Measurements from ENCODE around the gene LRP10. TPM values are rescaled to one million over a fixed set of nuclear protein-coding genes. Genes with fewer than 3 reads are reported as not detected.
A peak's percentile ranks its signal among the peaks of the same experiment; 100 is the strongest.

The LRP10 gene
- total RNA-seq, 1 experiment from 2014 or later, result 78.3 TPM

GRCh38 chr14:22835505-22835904, 36.0 kb upstream of the LRP10 start:
- intact Hi-C loops (cut with micrococcal nuclease; ENCODE audit: unreplicated experiment), result no loop called here
- ATAC-seq, result no peak
- BruUV-seq (replicated peaks), result no TSS peak
- ChIA-PET POLR2A (no interaction called here), CTCF (no interaction called here)
- in situ Hi-C loops (cut with HindIII; ENCODE audit: low pct_unique_long_range_greater_than_20kb, low sequenced_read_pairs), result no loop called here
- H3K27me3 ChIP-seq (ENCODE audit: control insufficient read depth, insufficient read depth, low read length), result no peaks in the 10 kb centered on the region
- H3K36me3 ChIP-seq (ENCODE audit: control insufficient read depth, insufficient read depth, low read length), result peaks cover 5% of the 10 kb centered on the region
- H3K9me3 ChIP-seq (ENCODE audit: control insufficient read depth, insufficient read depth, low read depth, low read length), result no peaks in the 10 kb centered on the region
- H3K27ac ChIP-seq (ENCODE audit: low read length), result no peak overlapping the region
- DNase-seq (ENCODE audit: low read depth, low spot score), result no peak
- no peak for TF ChIP-seq POLR2AphosphoS5 (IDR thresholded peaks at IDR 0.05; ENCODE audit: low read depth, low read length)
- TF ChIP-seq SIN3A (IDR thresholded peaks at IDR 0.05; ENCODE audit: borderline replicate concordance, insufficient read depth, low read depth, low read length), result no peak
- H3K4me1 ChIP-seq (ENCODE audit: control insufficient read depth, insufficient read depth, low read length), result peaks cover 3% of the 10 kb centered on the region
- no peak overlapping the region for H3K4me3 ChIP-seq (ENCODE audit: low read depth in 2 of 2, low read length in 2 of 2)

GRCh38 chr14:22836301-22837113, 35.0 kb upstream of the LRP10 start, which contains the start of gene MMP14:
Gene MMP14, plus strand, starts transcription at chr14:22836585. Its CDS starts 233 bp downstream, at chr14:22836818.
- DNase-seq (ENCODE audit: low read depth, low spot score), result no peak
- ATAC-seq, result peak; percentile 77

More at GRCh38 chr14:22836301-22837113, 35.0 kb upstream of the LRP10 start, which contains the start of gene MMP14:
- no peaks in the 10 kb centered on the region for H3K27me3 ChIP-seq (ENCODE audit: control insufficient read depth, insufficient read depth, low read length)
- peak within 1 kb of the TSS; percentile 68 for H3K27ac ChIP-seq (ENCODE audit: low read length)
- intact Hi-C loops (cut with micrococcal nuclease; ENCODE audit: unreplicated experiment), result no loop called here
- ChIA-PET CTCF (interaction anchor here (0.7 kb wide), 1 partner anchor 461 kb away, joined by 6 read pairs; no protein-coding TSS in a partner anchor), POLR2A (interaction anchor here (0.6 to 1.4 kb wide), 3 partner anchors 13 to 82 kb away, joined by 3 to 9 read pairs (median 6); no protein-coding TSS in a partner anchor)
- no peaks in the 10 kb centered on the region for H3K9me3 ChIP-seq (ENCODE audit: control insufficient read depth, insufficient read depth, low read depth, low read length)
- peak; percentile 36; the same call in 1 of the 2 replicates for TF ChIP-seq SIN3A (IDR thresholded peaks at IDR 0.05; ENCODE audit: borderline replicate concordance, insufficient read depth, low read depth, low read length)
- TF ChIP-seq TCF7L2 (IDR thresholded peaks at IDR 0.05; ENCODE audit: low read depth, low read length), result no peak
- TF ChIP-seq REST (IDR thresholded peaks at IDR 0.05; ENCODE audit: insufficient read depth in 1 of 2, low read depth in 2 of 2, low read length in 1 of 2), result no peak
- no peak for TF ChIP-seq CTCF (IDR thresholded peaks at IDR 0.05)
- no peak for TF ChIP-seq POLR2AphosphoS5 (IDR thresholded peaks at IDR 0.05; ENCODE audit: low read depth, low read length)
- BruUV-seq (replicated peaks), result no TSS peak
- no peaks in the 10 kb centered on the region; the same call in none of the 2 replicates for H3K4me1 ChIP-seq (ENCODE audit: control insufficient read depth, insufficient read depth, low read length)
- peaks cover 3% of the 10 kb centered on the region; the same call in 1 of the 2 replicates for H3K36me3 ChIP-seq (ENCODE audit: control insufficient read depth, insufficient read depth, low read length)
- peak within 1 kb of the TSS; percentile 62 to 76 for H3K4me3 ChIP-seq (ENCODE audit: low read depth in 2 of 2, low read length in 2 of 2)
- in situ Hi-C loops (cut with HindIII; ENCODE audit: low pct_unique_long_range_greater_than_20kb, low sequenced_read_pairs), result no loop called here

Data from Panc1 (cell line).